Mammary epithelial cell (primary cell): ENCODE measurements around the gene EIF3F.

ENCODE experiments used
- CTCF ChIP-seq, 2 donors: IDR thresholded peaks in 1 of 2; conservative IDR thresholded peaks in 1 of 2; 2 replicates each; pipeline ENCODE4 v1.5.1; 2011 to 2012; ENCODE audit warnings: inconsistent platforms in 2 of 2, low read length in 2 of 2, mild to moderate bottlenecking in 2 of 2, control low read depth in 1 of 2, low read depth in 1 of 2; ENCODE audit not compliant: insufficient read depth in 1 of 2; ENCODE audit errors: extremely low read depth in 1 of 2
- EZH2 ChIP-seq: IDR thresholded peaks from 2 replicates; pipeline ENCODE4 v1.6.1; 2012; ENCODE audit warnings: low read length, inconsistent platforms, borderline replicate concordance

- TF ChIP-seq CTCF (conservative IDR thresholded peaks at IDR 0.05 in 1 of 2, IDR thresholded peaks at IDR 0.05 in 1 of 2; ENCODE audit: extremely low read depth in 1 of 2, insufficient read depth in 1 of 2, low read depth in 1 of 2, low read length in 2 of 2) = peak; percentile 85 to 95
- TF ChIP-seq EZH2 = no peak
These were observed 46.4 kb downstream of the EIF3F start for GRCh38 chr11:8033305-8034105.
